ENCODE measurements around the gene RFX3. TPM values are rescaled to one million over a fixed set of nuclear protein-coding genes. Genes with fewer than 3 reads are reported as not detected.

Gene RFX3
- total RNA-seq, 1 donor from 2014 or later: 11.8 TPM

DNA sequence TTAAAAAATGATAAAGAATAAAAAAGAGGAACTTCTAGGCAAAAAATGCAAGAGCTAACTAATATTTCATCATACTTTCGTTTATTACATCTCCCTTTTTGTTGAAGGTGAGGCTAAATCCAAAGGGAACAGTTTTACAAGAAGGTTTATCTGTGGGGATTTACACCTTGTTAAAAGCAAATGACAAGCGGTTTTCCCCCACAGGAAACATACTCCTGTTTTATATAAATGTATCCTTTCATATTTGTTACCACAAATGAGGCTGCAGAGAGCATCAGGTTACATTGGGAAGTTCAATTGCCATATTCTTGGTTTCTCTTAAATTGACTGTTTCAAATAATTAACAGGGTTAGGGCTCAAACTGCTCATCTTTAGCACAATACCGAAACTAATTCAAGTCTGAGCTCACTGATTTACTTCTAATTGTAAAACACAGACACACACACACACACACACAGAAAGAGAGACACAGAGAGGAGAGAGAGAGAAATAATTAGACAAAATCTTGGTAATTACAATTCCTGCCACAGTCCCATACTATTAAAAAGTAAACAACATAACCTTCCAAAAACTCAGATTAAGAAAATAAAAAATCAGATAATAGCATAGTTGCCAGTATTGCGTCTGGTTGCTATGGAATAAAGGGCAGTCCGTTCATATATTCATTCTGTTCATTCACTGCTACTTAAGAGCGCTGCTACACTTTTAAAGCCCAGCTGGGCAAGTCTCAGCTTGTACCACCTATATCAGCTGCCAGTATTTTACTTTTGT lies 17.1 kb downstream of the RFX3 start:
- TF ChIP-seq POLR2AphosphoS5 (IDR thresholded peaks at IDR 0.05; ENCODE audit: insufficient read depth in 1 of 2, low read depth in 1 of 2): no peak
- no peak for TF ChIP-seq POLR2A (IDR thresholded peaks at IDR 0.05)
- TF ChIP-seq, protein P1, sequence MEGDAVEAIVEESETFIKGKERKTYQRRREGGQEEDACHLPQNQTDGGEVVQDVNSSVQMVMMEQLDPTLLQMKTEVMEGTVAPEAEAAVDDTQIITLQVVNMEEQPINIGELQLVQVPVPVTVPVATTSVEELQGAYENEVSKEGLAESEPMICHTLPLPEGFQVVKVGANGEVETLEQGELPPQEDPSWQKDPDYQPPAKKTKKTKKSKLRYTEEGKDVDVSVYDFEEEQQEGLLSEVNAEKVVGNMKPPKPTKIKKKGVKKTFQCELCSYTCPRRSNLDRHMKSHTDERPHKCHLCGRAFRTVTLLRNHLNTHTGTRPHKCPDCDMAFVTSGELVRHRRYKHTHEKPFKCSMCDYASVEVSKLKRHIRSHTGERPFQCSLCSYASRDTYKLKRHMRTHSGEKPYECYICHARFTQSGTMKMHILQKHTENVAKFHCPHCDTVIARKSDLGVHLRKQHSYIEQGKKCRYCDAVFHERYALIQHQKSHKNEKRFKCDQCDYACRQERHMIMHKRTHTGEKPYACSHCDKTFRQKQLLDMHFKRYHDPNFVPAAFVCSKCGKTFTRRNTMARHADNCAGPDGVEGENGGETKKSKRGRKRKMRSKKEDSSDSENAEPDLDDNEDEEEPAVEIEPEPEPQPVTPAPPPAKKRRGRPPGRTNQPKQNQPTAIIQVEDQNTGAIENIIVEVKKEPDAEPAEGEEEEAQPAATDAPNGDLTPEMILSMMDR (IDR thresholded peaks at IDR 0.05): no peak
- no peak for DNase-seq (ENCODE audit: extremely low spot score in 2 of 2)
- Histone ChIP-seq H3K4me3 (no peak overlapping the region), H3K27me3 (no peaks in the 10 kb centered on the region), H3K36me3 (no peaks in the 10 kb centered on the region), H3K4me1 (peaks cover 7% of the 10 kb centered on the region), H3K9me3 (no peaks in the 10 kb centered on the region), H3K27ac (no peak overlapping the region)
- intact Hi-C loops (cut with DNase I): no loop called here

- DNase-seq (ENCODE audit: extremely low spot score in 2 of 2): no peak
- intact Hi-C loops (cut with DNase I): no loop called here
- Histone ChIP-seq H3K36me3 (no peaks in the 10 kb centered on the region), H3K27me3 (no peaks in the 10 kb centered on the region), H3K4me1 (peaks cover 7% of the 10 kb centered on the region), H3K4me3 (no peak overlapping the region), H3K27ac (no peak overlapping the region), H3K9me3 (no peaks in the 10 kb centered on the region)
- no peak for TF ChIP-seq POLR2A (IDR thresholded peaks at IDR 0.05)
- TF ChIP-seq POLR2AphosphoS5 (IDR thresholded peaks at IDR 0.05; ENCODE audit: insufficient read depth in 1 of 2, low read depth in 1 of 2): no peak
- TF ChIP-seq, protein P1 (IDR thresholded peaks at IDR 0.05): no peak
Measured at GRCh38 chr9:3508078-3508431, 17.7 kb downstream of the RFX3 start.

- H3K27ac ChIP-seq: no peak overlapping the region
- H3K36me3 ChIP-seq: no peaks in the 10 kb centered on the region
- intact Hi-C loops (cut with DNase I): no loop called here
- peaks cover 7% of the 10 kb centered on the region for H3K4me1 ChIP-seq
- no peak for DNase-seq (ENCODE audit: extremely low spot score in 2 of 2)
- H3K4me3 ChIP-seq: no peak overlapping the region
- H3K9me3 ChIP-seq: no peaks in the 10 kb centered on the region
- no peaks in the 10 kb centered on the region for H3K27me3 ChIP-seq
- TF ChIP-seq POLR2A (IDR thresholded peaks at IDR 0.05): no peak
- TF ChIP-seq, protein P1 (IDR thresholded peaks at IDR 0.05): no peak
- no peak for TF ChIP-seq POLR2AphosphoS5 (IDR thresholded peaks at IDR 0.05; ENCODE audit: insufficient read depth in 1 of 2, low read depth in 1 of 2)
Measured at GRCh38 chr9:3507395-3508077, 18.3 kb downstream of the RFX3 start.

GRCh38 chr9:3506164-3506563 lies 19.6 kb downstream of the RFX3 start:
- DNase-seq (ENCODE audit: extremely low spot score in 2 of 2): no peak
- Histone ChIP-seq H3K4me3 (no peak overlapping the region), H3K27ac (no peak overlapping the region), H3K9me3 (no peaks in the 10 kb centered on the region), H3K4me1 (peaks cover 7% of the 10 kb centered on the region), H3K27me3 (no peaks in the 10 kb centered on the region), H3K36me3 (no peaks in the 10 kb centered on the region)
- TF ChIP-seq POLR2A (IDR thresholded peaks at IDR 0.05) (no peak), POLR2AphosphoS5 (IDR thresholded peaks at IDR 0.05; ENCODE audit: insufficient read depth in 1 of 2, low read depth in 1 of 2) (no peak)
- TF ChIP-seq, protein P1 (IDR thresholded peaks at IDR 0.05): no peak
- intact Hi-C loops (cut with DNase I): no loop called here
